Heart right ventricle (tissue), 16 donors: ENCODE measurements around the gene MADCAM1. TPM values are rescaled to one million over a fixed set of nuclear protein-coding genes. Genes with fewer than 3 reads are reported as not detected.

Experiments used
- ATAC-seq, 8 donors: fragments of 200-7000 bp; cut with Tn5 transposase; one replicate each; pipeline ENCODE4 v1.9.1; 2020; ENCODE audit warnings: mild to moderate bottlenecking in 8 of 8, moderate library complexity in 8 of 8, moderate number of reproducible peaks in 1 of 8
- DNase-seq, 2 donors: peaks; one replicate each; pipeline ENCODE4 v3.0.0-alpha.2; 2020
- H3K27ac ChIP-seq, 10 donors: fragments of 200-600 bp; sonication (generic) in 2 of 10; one replicate each; pipeline versions ENCODE4 v1.5.0 to v1.8.0; 2020 to 2022; ENCODE audit warnings: mild to moderate bottlenecking in 3 of 10
- H3K27me3 ChIP-seq, 7 donors: fragments of 200-600 bp; one replicate each; pipeline ENCODE4 v1.8.0; 2021 to 2022; ENCODE audit warnings: mild to moderate bottlenecking in 2 of 7
- H3K36me3 ChIP-seq, 9 donors: fragments of 200-600 bp; sonication (generic) in 1 of 9; one replicate each; pipeline versions ENCODE4 v1.5.0 to v1.8.0; 2020 to 2022; ENCODE audit warnings: mild to moderate bottlenecking in 2 of 9
- H3K4me1 ChIP-seq, 9 donors: fragments of 200-600 bp; sonication (generic) in 1 of 9; one replicate each; pipeline versions ENCODE4 v1.5.0 to v1.8.0; 2020 to 2022; ENCODE audit warnings: mild to moderate bottlenecking in 4 of 9
- H3K4me3 ChIP-seq, 10 donors: fragments of 200-600 bp; sonication (generic) in 2 of 10; one replicate each; pipeline versions ENCODE4 v1.5.0 to v1.8.0; 2020 to 2022; ENCODE audit warnings: mild to moderate bottlenecking in 7 of 10, moderate library complexity in 2 of 10
- H3K9me3 ChIP-seq, 11 donors: fragments of 200-600 bp in 10 of 11; sonication (generic) in 2 of 11; one replicate each; pipeline versions ENCODE4 v1.5.0 to v1.8.0; 2013 to 2022; ENCODE audit warnings: mild to moderate bottlenecking in 2 of 11, control low read depth in 1 of 11, moderate library complexity in 1 of 11
- CTCF ChIP-seq, 9 donors: fragments of 200-600 bp; sonication (generic) in 2 of 9; IDR thresholded peaks; one replicate each; pipeline versions ENCODE4 v1.5.0 to v1.8.0; 2021 to 2022; ENCODE audit warnings: antibody characterized with exemption in 9 of 9, mild to moderate bottlenecking in 5 of 9, moderate library complexity in 1 of 9
- WGBS, 2 donors: extraction: QIAGEN DNeasy Blood & Tissue Kit; methylation state at CpG; one replicate each; pipeline ENCODE4 v1.1.7; 2013; ENCODE audit warnings: inconsistent platforms in 1 of 2; 5-methylcytosine and 5-hydroxymethylcytosine counted together
- intact Hi-C, 10 donors: fragments of 100-400 bp; cut with DNase I; formaldehyde crosslinking; loops; one replicate each; pipeline versions ENCODE4 v1.11.1 to v1.14.2; 2022
- polyA plus RNA-seq, 2 donors: library from polyadenylated mRNA; stranded (reverse); fragments of 200-250 nt; gene quantifications; one replicate each; pipeline ENCODE4 v1.2.3, GENCODE V29; 2013
- total RNA-seq, 10 donors: library from RNA; stranded (reverse); fragmentation: NEBNext Ultra II Directional in 3 of 10; extraction: Animal tissue kit (Norgen Biotek cat#: 25700) in 3 of 10; gene quantifications; one replicate each; pipeline versions ENCODE4 v1.2.1 to v1.2.4, GENCODE V29; 2021 to 2023
- donor health status: Arrhythmogenic right ventricular cardiomyopathy.
- donor health status: ischemic (EF 13 %, LVEDD 7.1; RV severe dilation, severe dysfunction).
- donor health status: healthy with polysubstance abuse.
- donor health status: DM: no; HTN: yes; CAD: no.
- donor health status: DM: no; HTN: no; CAD: no.
- donor health status: ischemic (EF 25% LVEDD 6.9; RV normal size, moderate dysfunction).
- donor health status: ischemic (EF 25% LVEDD 5.7; RV mildly dilated, moderate dysfunction).
- donor health status: healthy.
- donor health status: DM: yes; HTN: yes; CAD: no.
- donor health status: Ischemic cardiomyopathy.
- donor health status: ischemic (EF 35%, LVEDD 5.7; RV mildly dilated, moderate dysfunction).
- donor health status: nonischemic (EF 11% LVEDD 7.7; RV severe dilation, severe dysfunction).
- donor health status: DM: yes; HTN: yes; CAD: no.
- donor health status: PGD.
- donor health status: ischemic (EF 29% LVEDD 5.4; RV normal size, mild dysfunction).
- donor health status: nonischemic (EF 23%, LVEDD 6.1; RV moderate dilation, normal function).

MADCAM1 gene
- total and polyA plus RNA-seq, 12 donors, result 0.09 to 0.80 (median 0.17) TPM; not detected in 1

GRCh38 chr19:469833-470232 lies 26.5 kb upstream of the MADCAM1 start:
- no peaks in the 10 kb centered on the region for H3K9me3 ChIP-seq
- ATAC-seq (no peak), DNase-seq (no peak)
- intact Hi-C loops, result loop anchor here in 2 of 10 donors (10.0 kb wide), 2 partner anchors 85 to 95 kb away; a partner anchor contains a TSS
- peaks cover 0 to 9% (median 4%) of the 10 kb centered on the region in 9 donors for H3K4me1 ChIP-seq
- H3K4me3 ChIP-seq, result no peak overlapping the region
- H3K36me3 ChIP-seq, result no peaks in the 10 kb centered on the region
- H3K27me3 ChIP-seq, result peaks cover 0 to 1% (median 0%) of the 10 kb centered on the region in 7 donors
- TF ChIP-seq CTCF (IDR thresholded peaks at IDR 0.05), result no peak
- WGBS, 2 donors, result 81 to 85% methylated on average over 7 of the region's 7 CpGs
- no peak overlapping the region for H3K27ac ChIP-seq

- no peak for ATAC-seq
- no peaks in the 10 kb centered on the region for H3K36me3 ChIP-seq
- no peak overlapping the region for H3K4me3 ChIP-seq
- H3K4me1 ChIP-seq, result peaks cover 0 to 14% (median 8%) of the 10 kb centered on the region in 9 donors
- 72 to 76% methylated on average over 20 of the region's 20 CpGs for WGBS, 2 donors
- peaks cover 0 to 3% (median 0%) of the 10 kb centered on the region in 7 donors for H3K27me3 ChIP-seq
- no peak overlapping the region for H3K27ac ChIP-seq
- no peaks in the 10 kb centered on the region for H3K9me3 ChIP-seq
- intact Hi-C loops, result loop anchor here in 2 of 10 donors (10.0 kb wide), 2 partner anchors 86 to 96 kb away; a partner anchor contains a TSS
- no peak for DNase-seq
- no peak for TF ChIP-seq CTCF (IDR thresholded peaks at IDR 0.05)
These were observed 25.6 kb upstream of the MADCAM1 start for GRCh38 chr19:470701-471100.

GRCh38 chr19:472005-472858 lies 24.1 kb upstream of the MADCAM1 start:
- WGBS, 2 donors, result 73% methylated on average over 23 of the region's 23 CpGs
- Histone ChIP-seq H3K27me3 (peaks cover 0 to 3% (median 0%) of the 10 kb centered on the region in 7 donors), H3K4me1 (peaks cover 0 to 14% (median 8%) of the 10 kb centered on the region in 9 donors), H3K4me3 (no peak overlapping the region), H3K9me3 (no peaks in the 10 kb centered on the region), H3K36me3 (no peaks in the 10 kb centered on the region), H3K27ac (no peak overlapping the region)
- no peak for TF ChIP-seq CTCF (IDR thresholded peaks at IDR 0.05)
- DNase-seq (no peak), ATAC-seq (no peak)
- intact Hi-C loops, result loop anchor here in 2 of 10 donors (10.0 kb wide), 2 partner anchors 87 to 97 kb away; a partner anchor contains a TSS

GRCh38 chr19:474126-475078 lies 21.9 kb upstream of the MADCAM1 start:
- peak; percentile 53 to 90 (median 76) for ATAC-seq
- H3K9me3 ChIP-seq, result no peaks in the 10 kb centered on the region
- peak; percentile 32 to 61 for DNase-seq
- peak overlapping the region in 9 of 10 donors; percentile 42 to 85 (median 67) for H3K27ac ChIP-seq
- peak in 2 of 9 donors; percentile 13 to 26 for TF ChIP-seq CTCF (IDR thresholded peaks at IDR 0.05)
- 52 to 65% methylated on average over 57 of the region's 57 CpGs for WGBS, 2 donors
- peaks cover 0 to 3% (median 0%) of the 10 kb centered on the region in 7 donors for H3K27me3 ChIP-seq
- intact Hi-C loops, result loop anchor here in 3 of 10 donors (5.0 to 10.0 kb wide), 3 partner anchors 90 to 100 kb away; a partner anchor contains a TSS
- no peaks in the 10 kb centered on the region for H3K36me3 ChIP-seq
- peak overlapping the region in 8 of 10 donors; percentile 0 to 34 (median 20) for H3K4me3 ChIP-seq
- H3K4me1 ChIP-seq, result peaks cover 0 to 14% (median 8%) of the 10 kb centered on the region in 9 donors
